ENCODE results near the gene ZNF679. TPM values are rescaled to one million over a fixed set of nuclear protein-coding genes. Genes with fewer than 3 reads are reported as not detected.

Gene ZNF679
- total and polyA plus RNA-seq, 9 donors, result not detected

DNA sequence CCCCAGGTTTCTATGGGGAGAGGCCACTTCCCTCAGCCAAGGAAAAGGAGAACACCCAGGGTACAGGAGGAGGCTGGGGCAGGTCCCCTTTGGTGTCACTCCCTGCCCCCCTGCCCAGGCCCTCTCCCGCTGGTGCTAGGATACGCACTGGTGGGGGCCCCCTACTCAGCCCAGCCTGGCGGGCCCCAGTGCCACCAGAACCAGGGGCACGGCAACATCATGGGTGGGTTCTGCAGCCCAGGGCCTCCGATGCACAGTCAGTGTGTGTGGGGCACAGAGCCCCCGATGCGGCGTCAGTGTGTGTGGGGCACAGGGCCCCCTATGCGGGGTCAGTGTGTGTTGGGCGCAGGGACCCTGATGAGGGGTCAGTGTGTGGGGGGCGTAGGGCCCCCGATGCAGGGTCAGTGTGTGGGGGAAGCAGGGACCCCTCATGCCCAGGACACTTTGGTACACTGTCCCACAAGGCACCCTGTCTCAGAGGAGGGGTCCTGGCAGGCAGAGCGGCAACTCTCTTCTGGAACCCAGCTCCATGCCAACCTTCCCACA is 44.4 kb upstream of the ZNF679 start:
- Histone ChIP-seq H3K4me3 (no peak overlapping the region), H3K27me3 (no peaks in the 10 kb centered on the region), H3K36me3 (no peaks in the 10 kb centered on the region), H3K4me1 (ENCODE audit: insufficient read depth) (no peaks in the 10 kb centered on the region), H3K27ac (no peak overlapping the region), H3K9me3 (no peaks in the 10 kb centered on the region)
- DNase-seq, result no peak
- TF ChIP-seq POLR2A (IDR thresholded peaks at IDR 0.05) (no peak), EP300 (IDR thresholded peaks at IDR 0.05) (no peak)
- TF ChIP-seq, protein P1, sequence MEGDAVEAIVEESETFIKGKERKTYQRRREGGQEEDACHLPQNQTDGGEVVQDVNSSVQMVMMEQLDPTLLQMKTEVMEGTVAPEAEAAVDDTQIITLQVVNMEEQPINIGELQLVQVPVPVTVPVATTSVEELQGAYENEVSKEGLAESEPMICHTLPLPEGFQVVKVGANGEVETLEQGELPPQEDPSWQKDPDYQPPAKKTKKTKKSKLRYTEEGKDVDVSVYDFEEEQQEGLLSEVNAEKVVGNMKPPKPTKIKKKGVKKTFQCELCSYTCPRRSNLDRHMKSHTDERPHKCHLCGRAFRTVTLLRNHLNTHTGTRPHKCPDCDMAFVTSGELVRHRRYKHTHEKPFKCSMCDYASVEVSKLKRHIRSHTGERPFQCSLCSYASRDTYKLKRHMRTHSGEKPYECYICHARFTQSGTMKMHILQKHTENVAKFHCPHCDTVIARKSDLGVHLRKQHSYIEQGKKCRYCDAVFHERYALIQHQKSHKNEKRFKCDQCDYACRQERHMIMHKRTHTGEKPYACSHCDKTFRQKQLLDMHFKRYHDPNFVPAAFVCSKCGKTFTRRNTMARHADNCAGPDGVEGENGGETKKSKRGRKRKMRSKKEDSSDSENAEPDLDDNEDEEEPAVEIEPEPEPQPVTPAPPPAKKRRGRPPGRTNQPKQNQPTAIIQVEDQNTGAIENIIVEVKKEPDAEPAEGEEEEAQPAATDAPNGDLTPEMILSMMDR (IDR thresholded peaks at IDR 0.05), result no peak
- intact Hi-C loops (cut with DNase I), result no loop called here
- 88 to 97% (median 95%) methylated on average over 13 of the region's 13 CpGs for WGBS, 3 donors

DNA sequence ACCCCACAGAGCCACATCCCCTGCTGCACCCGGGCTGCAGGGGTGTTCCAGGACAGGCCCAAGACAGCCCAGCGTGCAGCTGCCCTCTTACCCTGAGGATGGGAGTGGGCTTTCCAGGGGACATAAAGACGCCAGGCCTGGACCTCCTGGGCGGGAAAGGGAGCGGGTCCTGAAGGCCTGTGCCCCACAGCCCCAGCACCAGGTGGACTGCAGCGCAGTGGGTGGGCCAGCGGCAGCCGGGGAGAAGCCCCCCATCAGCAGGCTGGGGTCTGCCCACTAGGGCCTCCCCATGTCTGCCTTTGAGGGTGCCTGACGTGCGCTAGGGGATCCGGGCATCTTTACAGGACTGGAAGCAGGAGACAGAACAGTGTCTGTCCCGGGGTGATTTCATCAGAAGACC is 43.9 kb upstream of the ZNF679 start:
- Histone ChIP-seq H3K27ac (no peak overlapping the region), H3K9me3 (no peaks in the 10 kb centered on the region), H3K27me3 (no peaks in the 10 kb centered on the region), H3K4me3 (no peak overlapping the region), H3K36me3 (no peaks in the 10 kb centered on the region), H3K4me1 (ENCODE audit: insufficient read depth) (no peaks in the 10 kb centered on the region)
- intact Hi-C loops (cut with DNase I), result no loop called here
- no peak for DNase-seq
- WGBS, 3 donors, result 87 to 92% (median 89%) methylated on average over 12 of the region's 12 CpGs
- no peak for TF ChIP-seq EP300 (IDR thresholded peaks at IDR 0.05)
- TF ChIP-seq POLR2A (IDR thresholded peaks at IDR 0.05), result no peak
- TF ChIP-seq, protein P1 (IDR thresholded peaks at IDR 0.05), result no peak

DNA sequence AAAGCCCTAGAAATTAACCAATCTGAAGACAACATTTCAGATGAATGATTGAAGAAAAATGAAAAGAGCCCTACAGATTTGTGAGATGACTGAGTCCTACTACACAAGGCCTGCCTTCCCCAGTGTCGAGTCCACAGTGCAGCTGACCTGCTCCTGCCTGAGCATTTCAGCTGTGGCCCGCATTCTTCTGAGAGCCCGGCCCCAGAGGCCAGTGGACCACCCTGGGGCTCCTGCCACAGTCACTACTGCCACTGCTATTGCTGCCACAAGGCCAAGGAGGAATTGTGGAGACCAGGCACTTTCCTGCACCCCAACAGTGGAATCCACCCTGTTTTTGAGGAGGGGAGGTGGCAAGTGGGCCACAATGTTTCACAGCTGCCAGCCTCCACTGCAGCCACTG is 40.9 kb upstream of the ZNF679 start:
- intact Hi-C loops (cut with DNase I), result no loop called here
- H3K4me1 ChIP-seq (ENCODE audit: insufficient read depth), result no peaks in the 10 kb centered on the region

DNA sequence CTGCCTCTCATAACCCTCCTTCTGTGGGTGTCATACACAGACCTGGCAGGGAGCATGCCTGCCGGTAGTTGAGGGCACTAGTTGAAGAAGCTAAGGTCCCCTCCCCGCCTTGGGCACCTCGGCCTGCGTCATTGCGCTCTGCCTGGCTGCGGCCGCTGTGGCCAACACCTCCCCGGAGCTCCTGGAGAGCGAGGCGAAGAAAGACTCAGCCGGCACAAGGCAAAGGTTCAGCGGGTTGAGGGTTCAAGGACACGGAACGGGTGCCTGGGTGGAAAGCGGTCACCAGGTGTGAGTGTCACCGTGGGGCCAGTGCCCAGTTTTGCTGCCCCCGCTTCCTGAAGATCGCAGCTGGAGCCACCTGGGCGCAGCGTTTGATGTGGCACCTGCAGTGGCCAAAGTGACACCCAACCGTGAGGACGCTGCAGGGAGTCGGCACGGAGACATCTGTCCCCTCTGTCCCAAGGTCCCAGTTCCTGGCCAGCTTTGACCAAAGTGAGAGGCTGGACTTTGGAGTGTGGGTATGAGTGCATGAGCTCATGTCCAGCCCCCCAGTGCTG is 36.0 kb upstream of the ZNF679 start:
- TF ChIP-seq, protein P1 (IDR thresholded peaks at IDR 0.05), result no peak
- TF ChIP-seq POLR2A (IDR thresholded peaks at IDR 0.05), result no peak
- TF ChIP-seq EP300 (IDR thresholded peaks at IDR 0.05), result no peak
- 89 to 94% (median 91%) methylated on average over 24 of the region's 24 CpGs for WGBS, 3 donors
- Histone ChIP-seq H3K36me3 (no peaks in the 10 kb centered on the region), H3K27ac (no peak overlapping the region), H3K4me1 (ENCODE audit: insufficient read depth) (no peaks in the 10 kb centered on the region), H3K27me3 (no peaks in the 10 kb centered on the region), H3K9me3 (no peaks in the 10 kb centered on the region), H3K4me3 (no peak overlapping the region)
- intact Hi-C loops (cut with DNase I), result no loop called here
- DNase-seq, result no peak

More for the DNA sequence above, 40.9 kb upstream of the ZNF679 start:
- Histone ChIP-seq H3K36me3 (no peaks in the 10 kb centered on the region), H3K27me3 (no peaks in the 10 kb centered on the region), H3K9me3 (no peaks in the 10 kb centered on the region), H3K27ac (no peak overlapping the region), H3K4me3 (no peak overlapping the region)
- no peak for DNase-seq
- 51 to 69% (median 61%) methylated on average over 3 of the region's 3 CpGs for WGBS, 3 donors
- TF ChIP-seq, protein P1 (IDR thresholded peaks at IDR 0.05), result no peak
- TF ChIP-seq POLR2A (IDR thresholded peaks at IDR 0.05), result no peak
- no peak for TF ChIP-seq EP300 (IDR thresholded peaks at IDR 0.05)

Data from ovary (tissue), 9 donors.